Erythroblast (primary cell): Measurements from ENCODE around the gene LDLRAD4.

Source experiments
- DNase-seq, 2 experiments: peaks; one replicate each; lab custom pipeline; 2025; lab: John Stamatoyannopoulos, UW
- GATA1 ChIP-seq: IDR thresholded peaks from 2 replicates; pipeline ENCODE4 v1.6.1; 2011; ENCODE audit warnings: low read depth, mild to moderate bottlenecking, control low read depth, low read length, moderate library complexity
- POLR2A ChIP-seq: IDR thresholded peaks from 2 replicates; pipeline ENCODE4 v1.6.1; 2011; ENCODE audit warnings: mild to moderate bottlenecking, low read length

LDLRAD4 gene

GRCh38 chr18:13276530-13277520 is 58.3 kb downstream of the LDLRAD4 start:
- no peak for DNase-seq
- TF ChIP-seq POLR2A (no peak), GATA1 (no peak)

GRCh38 chr18:13278062-13278630 is 59.6 kb downstream of the LDLRAD4 start:
- DNase-seq, result no peak
- no peak for TF ChIP-seq GATA1
- no peak for TF ChIP-seq POLR2A

GRCh38 chr18:13279181-13280069 is 60.9 kb downstream of the LDLRAD4 start:
- no peak for DNase-seq
- TF ChIP-seq POLR2A, result no peak

GRCh38 chr18:13280070-13280795 is 61.7 kb downstream of the LDLRAD4 start:
- no peak for DNase-seq
- no peak for TF ChIP-seq GATA1
- TF ChIP-seq POLR2A, result no peak

- no peak for DNase-seq
- TF ChIP-seq POLR2A (no peak), GATA1 (no peak)
Measured at GRCh38 chr18:13281406-13281805, 62.8 kb downstream of the LDLRAD4 start.

GRCh38 chr18:13283746-13284145 is 65.2 kb downstream of the LDLRAD4 start:
- TF ChIP-seq GATA1, result no peak
- TF ChIP-seq POLR2A, result no peak
- no peak for DNase-seq

GRCh38 chr18:13284330-13285027 is 65.9 kb downstream of the LDLRAD4 start:
- no peak for TF ChIP-seq GATA1
- no peak for DNase-seq

- no peak for DNase-seq
- no peak for TF ChIP-seq POLR2A
- TF ChIP-seq GATA1, result no peak
Measured at GRCh38 chr18:13285874-13286273, 67.3 kb downstream of the LDLRAD4 start.

GRCh38 chr18:13286456-13287125 is 68.0 kb downstream of the LDLRAD4 start:
- TF ChIP-seq POLR2A (no peak), GATA1 (no peak)
- DNase-seq, result no peak

GRCh38 chr18:13287372-13287771 is 68.8 kb downstream of the LDLRAD4 start:
- TF ChIP-seq POLR2A (no peak), GATA1 (no peak)
- DNase-seq, result no peak

- DNase-seq, result no peak
- TF ChIP-seq POLR2A, result no peak
- no peak for TF ChIP-seq GATA1
Measured at GRCh38 chr18:13288509-13289133, 70.1 kb downstream of the LDLRAD4 start.
